K562 treated with DMSO at 1 percent for 48 hours (cell line): ENCODE measurements around the gene TMPRSS11B. TPM values are rescaled to one million over a fixed set of nuclear protein-coding genes. Genes with fewer than 3 reads are reported as not detected.

Source experiments
- total RNA-seq: library from RNA; unstranded; fragments of 300-600 nt; gene quantifications from 2 replicates; pipeline ENCODE4 v1.2.3, GENCODE V29; 2022; ENCODE audit warnings: low replicate concordance; ENCODE audit errors: extremely low read depth

TMPRSS11B gene, protein sequence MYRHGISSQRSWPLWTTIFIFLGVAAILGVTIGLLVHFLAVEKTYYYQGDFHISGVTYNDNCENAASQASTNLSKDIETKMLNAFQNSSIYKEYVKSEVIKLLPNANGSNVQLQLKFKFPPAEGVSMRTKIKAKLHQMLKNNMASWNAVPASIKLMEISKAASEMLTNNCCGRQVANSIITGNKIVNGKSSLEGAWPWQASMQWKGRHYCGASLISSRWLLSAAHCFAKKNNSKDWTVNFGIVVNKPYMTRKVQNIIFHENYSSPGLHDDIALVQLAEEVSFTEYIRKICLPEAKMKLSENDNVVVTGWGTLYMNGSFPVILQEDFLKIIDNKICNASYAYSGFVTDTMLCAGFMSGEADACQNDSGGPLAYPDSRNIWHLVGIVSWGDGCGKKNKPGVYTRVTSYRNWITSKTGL
- not detected in 2 replicates for total RNA-seq

DNA sequence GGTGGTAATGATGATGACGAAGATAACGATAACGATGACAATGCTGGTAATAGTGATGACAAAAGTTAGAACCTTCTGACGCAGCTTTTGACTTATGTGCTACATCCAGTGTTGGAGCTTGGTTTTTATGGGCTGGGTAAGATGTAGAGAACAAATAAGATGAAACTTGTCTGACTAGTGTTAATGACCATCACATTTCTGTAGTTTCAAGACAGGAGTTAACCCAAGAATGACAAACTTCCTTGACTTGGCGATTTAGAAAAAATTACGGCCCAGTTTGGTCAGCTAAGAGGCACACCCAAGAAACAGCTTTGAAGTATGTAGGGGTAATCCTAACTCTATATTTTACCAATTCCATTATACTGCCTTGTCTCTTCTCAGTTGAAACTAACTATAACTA lies at the start of gene TMPRSS11B:
TSS of gene TMPRSS11B (minus strand) at position 101 of the 400 bp plus-strand sequence. CDS start 136 bp downstream, outside the sequence.

Other genes starting within 250 kb of the TMPRSS11B start
- gene TMPRSS11F, start 115.8 kb downstream of the TMPRSS11B start, total RNA-seq = not detected in 2 replicates
- not detected in 2 replicates for gene YTHDC1, start 104.4 kb upstream of the TMPRSS11B start, total RNA-seq
- gene TMPRSS11E, start 201.8 kb upstream of the TMPRSS11B start, total RNA-seq = not detected in 2 replicates